Hematopoietic multipotent progenitor cell (in vitro differentiated cells): ENCODE measurements around the gene GRPEL1. TPM values are rescaled to one million over a fixed set of nuclear protein-coding genes. Genes with fewer than 3 reads are reported as not detected.
"Not testable (repeated sequence)": the region's sequence is repeated elsewhere in the genome, so short reads cannot be mapped to it uniquely, and the experiment has no call there.

Experiments used
- DNase-seq, 3 donors: peaks; one replicate each; pipeline ENCODE4 v3.0.0-alpha.2; 2011 to 2015; ENCODE audit warnings: low read depth in 2 of 3, low spot score in 2 of 3
- total RNA-seq: library from RNA; depleted of rRNA; stranded (reverse); fragments of >200 nt; gene quantifications from one replicate; pipeline ENCODE4 v1.2.3, GENCODE V29; 2012

Gene GRPEL1
- total RNA-seq = 8.1 TPM

DNA sequence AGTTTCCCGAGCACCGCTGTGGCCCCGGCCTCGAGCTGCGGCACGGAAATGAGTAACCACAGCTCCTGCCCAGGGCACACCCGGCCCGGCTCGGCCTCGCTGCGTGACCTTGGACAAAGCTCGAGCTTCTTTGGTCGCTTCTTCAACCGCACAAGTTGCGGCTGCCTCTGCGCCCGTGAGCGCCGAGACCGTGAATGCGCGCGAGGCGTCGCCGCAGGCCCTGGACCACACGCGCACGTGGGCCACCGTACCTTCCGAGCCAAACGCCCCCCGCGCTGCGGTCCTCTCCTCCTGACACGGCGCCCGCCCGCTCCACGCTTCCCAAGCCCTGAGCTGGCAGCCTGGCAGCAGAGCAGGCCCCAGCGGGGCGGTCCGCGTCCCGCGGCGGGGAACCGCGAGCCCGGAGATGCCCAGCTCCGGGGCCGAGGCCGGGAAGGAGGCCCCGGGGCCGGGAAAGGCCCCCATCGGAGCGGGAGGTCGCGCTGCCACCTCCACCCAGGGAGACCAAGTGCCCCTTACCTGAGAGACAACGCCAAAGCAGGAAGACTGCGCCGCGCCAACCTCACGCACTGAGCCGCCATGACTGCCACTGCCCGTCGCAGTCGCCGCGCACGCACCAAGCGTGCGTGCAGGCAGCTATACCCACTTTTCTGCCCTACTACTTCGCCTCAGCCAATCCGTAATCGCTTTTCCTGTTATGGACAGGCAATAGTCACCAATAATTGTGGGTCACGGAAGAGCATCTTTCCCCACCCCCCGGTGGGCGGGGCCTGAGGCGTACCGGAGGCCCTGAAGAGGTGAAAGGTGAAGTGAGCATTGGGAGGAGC lies at the start of gene GRPEL1:
GRPEL1 (minus strand) TSS at position 613 of the 827 bp plus-strand sequence; CDS start at position 581, 32 bp downstream.
- DNase-seq = peak; percentile 99 to 100 (median 100)

DNA sequence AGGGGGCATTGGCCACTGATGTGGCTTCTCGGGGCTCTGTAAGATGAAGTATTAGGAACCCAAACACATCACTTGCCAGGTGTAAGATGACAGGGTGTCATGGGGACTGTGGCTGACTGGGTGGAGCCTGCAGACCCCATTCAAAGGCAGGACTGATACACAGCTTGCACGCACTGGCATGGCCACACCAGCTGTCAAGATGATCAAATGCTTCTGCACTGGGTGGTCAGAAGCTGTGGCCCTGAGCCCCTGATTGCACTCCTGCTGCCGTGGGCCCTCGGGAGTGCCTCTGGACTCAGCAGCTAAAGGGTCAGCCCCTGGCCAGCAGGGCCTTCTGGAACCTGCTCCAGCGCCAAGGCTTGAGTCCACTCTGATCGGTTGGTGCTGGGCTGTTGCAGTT lies 48.8 kb upstream of the GRPEL1 start:
- no peak for DNase-seq

DNA sequence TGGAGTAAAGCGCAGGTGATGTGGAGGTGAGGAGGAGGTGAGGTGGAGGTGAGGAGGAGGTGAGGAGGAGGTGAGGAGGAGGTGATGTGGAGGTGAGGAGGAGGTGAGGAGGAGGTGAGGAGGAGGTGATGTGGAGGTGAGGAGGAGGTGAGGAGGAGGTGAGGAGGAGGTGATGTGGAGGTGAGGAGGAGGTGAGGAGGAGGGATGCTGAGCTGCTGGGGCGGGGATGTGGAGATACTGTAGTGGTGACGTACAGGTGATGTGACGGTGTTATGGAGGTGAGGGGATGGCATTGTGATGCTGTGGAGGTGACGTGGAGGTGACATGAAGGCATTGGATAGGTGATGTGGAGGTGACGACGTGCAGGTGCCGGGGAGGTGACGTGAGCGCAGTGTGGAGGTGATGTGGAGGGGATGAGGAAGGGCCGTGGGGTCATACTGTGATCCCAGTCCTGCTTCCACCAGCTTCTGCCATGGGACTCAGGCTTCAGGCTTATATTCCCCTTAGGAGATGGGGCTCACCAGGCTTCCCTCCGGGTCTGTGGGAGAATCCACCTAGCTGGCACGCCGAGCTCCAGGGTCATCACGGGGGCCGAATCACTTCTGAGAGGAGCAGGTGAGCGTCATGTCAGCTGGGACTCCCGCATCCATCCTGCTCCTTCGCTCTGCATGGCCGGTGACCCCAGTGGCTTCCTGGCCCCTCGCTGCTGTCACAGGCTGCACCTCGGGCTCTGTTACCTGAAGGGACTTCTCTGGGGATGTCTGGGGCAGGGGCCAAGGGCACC lies 47.9 kb upstream of the GRPEL1 start:
- no peak for DNase-seq

DNA sequence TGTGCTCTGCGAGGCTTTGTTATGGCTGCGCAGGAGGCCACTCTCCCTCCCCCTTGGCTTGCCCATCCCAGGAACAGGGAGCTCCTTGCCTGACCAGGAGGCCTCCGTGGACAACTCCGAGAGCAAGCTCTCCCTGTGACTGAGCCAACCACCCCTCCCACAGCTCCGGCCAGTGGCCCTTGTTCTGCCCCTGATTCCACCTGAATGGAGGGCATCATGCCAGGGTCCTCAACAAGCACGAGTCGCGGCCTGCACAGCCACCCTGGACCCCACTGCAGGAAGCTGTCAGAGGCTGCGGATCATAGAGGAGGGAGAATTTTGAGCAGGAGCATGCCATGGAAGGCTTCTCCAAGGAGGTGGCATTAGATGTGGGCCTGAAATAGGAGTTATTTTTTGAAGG lies 44.8 kb upstream of the GRPEL1 start:
- no peak for DNase-seq

DNA sequence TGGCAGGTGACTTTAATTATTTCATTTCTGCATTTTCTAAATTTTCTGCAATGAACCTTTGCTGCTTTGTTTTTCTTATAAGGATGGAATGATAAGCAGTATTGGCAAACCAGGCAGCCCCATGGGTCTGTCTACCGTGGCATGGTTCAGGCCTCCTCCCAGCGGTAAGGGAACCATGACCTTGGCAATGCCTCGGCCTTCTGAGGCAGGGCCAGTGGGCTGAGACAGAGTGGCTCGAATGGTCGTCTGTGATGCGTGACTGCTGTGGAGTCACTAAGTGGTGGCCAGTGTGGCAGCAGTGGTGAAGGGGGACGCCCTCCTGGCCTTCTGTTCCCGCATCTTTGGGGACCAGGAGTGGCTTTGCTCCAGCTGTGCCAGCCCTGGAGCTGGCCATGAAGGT lies 43.6 kb upstream of the GRPEL1 start:
- no peak for DNase-seq

DNA sequence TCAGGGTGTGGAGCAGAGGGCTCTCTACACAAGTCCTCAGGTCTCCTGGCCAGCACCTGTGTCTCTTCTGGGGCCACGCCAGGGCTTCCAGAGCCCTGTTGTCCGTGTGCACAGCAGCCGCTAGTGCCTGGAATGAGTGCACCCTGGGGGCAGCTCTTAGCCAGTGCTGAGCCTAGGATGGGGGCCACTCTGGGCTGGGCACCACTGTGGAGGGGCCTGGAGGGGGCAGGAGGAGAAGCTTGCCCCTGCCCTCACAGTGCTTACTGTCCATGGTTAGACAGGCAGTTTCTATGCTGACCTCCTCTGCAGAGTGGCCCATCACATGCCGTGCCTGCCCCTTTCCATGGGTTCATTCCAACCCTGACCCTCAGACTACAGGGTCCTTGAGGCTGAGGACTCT lies 42.7 kb upstream of the GRPEL1 start:
- DNase-seq = no peak

DNA sequence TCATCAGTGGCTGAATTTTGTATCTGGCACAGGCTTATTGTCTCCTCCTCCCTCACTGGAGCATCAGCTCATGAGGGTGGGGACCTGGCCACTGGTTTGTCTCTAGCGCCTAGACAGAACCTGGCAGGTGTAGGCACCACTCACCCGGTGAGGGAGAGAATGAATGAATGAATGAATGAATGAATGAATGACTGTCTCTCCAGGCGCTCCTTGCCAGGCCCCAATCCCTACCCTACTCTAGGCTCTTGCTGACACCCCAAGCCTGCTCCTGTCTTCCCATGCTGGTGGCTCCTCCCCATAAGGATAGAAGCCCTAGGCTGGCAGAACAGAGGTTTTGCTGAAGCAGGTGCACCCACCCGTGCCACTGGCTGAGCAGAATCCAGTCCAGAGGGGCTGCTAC lies 41.3 kb upstream of the GRPEL1 start:
- DNase-seq = no peak

DNA sequence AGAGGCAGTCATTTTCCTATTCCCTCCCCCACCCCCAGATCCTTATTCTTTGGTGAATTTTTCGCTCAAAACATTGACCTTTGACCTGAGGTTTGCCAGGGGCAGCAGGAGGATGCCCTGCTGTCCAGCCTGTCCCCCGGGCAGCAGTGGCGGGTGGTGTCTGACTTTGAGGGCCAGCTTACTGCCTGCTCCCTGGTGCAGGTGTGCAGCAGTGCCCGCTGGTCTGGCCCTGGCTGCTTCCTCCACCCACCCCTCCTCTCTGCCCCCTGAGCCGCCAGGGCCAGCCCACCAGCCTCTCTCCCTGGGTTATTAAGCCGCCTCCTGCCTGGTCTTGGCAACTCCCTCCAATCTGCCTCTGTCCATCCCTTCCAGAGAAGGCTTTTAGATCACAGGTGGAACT lies 40.8 kb upstream of the GRPEL1 start:
- no peak for DNase-seq

DNA sequence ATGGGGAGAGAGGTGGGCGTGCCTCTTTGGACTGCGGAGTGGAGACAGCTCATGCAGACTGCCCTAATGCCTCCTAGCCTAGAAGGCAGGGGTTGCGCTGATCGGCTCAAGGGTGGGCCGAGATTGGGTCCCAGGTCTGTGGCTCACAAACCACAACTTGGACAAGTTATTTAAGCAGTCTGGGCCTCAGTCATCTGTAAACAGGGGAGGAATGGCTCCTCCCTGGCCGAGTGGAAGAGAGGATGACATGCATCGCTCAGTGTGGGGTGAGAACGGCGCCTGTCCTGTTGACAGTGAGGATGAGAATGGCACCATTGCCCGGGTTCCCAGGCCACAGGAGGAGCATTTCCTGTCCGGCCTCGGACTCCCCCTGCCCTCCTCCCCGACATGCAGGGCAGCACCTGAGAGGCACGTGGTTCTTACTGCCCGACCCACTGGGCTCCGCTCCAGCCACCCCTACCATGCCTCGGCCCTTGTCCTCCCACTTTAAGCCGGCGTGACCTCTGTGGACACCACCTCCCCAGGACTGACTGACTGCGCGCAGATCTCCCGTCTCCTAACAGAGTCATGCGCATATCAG lies 40.3 kb upstream of the GRPEL1 start:
- DNase-seq = no peak

DNA sequence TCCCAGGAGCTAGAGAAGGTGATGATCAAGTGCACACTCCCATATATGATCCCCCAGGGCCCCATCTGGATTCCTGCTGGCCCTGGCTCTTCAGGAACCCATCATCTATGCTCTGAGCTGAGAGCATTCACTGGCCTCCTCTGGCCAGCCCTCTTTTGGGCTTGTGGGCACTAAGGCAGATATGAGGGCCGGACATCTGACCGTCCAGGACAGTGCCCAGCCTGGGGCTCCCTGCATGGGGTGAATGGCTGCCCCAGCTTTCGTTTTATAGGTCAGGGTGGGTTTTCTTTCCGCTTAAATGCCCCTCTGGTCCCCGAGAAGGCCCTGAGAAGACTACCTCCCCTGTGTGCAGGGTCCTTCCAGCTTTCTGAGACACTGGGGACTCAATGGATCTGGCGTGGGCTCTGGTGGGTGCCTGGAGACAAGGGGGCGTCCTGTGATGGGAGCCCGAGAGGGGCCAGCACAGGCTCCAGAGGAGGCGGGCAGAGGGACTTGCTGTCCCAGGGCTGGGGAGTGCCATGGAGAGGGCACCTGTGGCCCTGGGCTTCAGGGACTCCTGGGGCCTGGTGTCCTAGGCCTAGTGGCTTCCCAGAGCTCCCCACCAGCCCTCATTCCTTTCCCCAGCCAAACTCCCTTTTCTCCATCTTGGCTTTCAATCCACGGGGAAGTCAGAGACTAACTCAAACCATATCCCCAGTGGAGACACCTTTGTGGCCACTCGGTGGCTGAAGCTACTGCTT lies 39.5 kb upstream of the GRPEL1 start:
- DNase-seq = no peak

DNA sequence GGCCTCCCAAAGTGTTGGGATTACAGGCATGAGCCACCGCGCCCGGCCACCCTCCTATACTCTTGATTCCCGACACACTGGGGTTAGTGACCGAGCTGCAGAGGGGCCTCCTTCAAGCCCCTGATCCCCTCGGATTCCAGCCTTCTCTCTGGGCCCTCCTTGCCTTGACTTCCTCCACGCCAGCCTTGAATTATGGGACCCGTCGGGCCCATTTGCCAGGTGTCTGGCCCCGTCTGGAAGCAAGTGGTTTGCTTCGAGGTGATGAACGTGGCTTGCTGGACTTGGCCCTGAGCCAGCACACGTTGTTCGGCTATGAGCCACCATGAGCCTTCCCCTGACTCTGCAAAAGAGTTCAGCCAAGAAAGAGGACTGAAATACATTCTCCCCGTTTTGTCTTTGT lies 37.4 kb upstream of the GRPEL1 start:
- DNase-seq = no peak

DNA sequence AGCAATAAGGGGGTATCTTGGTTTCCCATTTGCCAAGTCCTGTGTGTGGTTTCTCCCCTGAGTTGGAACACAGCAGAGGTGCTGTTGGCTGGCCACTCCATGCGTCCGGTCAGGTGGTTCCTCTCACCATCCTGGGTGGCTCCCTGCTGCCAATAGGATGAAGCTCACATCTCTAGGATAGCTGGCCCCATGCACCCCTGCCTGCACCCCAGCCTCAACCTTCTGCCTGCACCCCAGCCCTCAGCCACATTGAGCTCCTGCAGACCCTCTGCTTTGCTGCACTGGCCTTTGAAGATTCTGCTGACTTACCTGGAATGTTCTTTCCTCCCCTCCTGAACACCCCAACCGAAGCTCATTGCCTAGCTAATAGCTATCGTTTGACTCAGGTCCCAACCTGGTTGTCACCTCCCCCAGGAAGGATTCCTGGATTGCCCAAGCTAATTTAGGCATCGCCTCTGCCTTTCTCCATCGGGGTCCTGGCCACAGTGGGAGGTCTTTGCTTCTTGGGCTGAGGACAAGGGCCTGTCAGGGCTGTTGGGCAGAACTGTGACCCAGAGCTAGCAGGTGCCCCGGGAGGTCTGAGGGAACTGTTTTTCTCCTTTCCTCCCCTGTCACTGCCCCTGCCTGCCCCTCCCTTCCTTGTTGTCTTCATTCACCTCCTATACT lies 36.6 kb upstream of the GRPEL1 start:
- DNase-seq = no peak

DNA sequence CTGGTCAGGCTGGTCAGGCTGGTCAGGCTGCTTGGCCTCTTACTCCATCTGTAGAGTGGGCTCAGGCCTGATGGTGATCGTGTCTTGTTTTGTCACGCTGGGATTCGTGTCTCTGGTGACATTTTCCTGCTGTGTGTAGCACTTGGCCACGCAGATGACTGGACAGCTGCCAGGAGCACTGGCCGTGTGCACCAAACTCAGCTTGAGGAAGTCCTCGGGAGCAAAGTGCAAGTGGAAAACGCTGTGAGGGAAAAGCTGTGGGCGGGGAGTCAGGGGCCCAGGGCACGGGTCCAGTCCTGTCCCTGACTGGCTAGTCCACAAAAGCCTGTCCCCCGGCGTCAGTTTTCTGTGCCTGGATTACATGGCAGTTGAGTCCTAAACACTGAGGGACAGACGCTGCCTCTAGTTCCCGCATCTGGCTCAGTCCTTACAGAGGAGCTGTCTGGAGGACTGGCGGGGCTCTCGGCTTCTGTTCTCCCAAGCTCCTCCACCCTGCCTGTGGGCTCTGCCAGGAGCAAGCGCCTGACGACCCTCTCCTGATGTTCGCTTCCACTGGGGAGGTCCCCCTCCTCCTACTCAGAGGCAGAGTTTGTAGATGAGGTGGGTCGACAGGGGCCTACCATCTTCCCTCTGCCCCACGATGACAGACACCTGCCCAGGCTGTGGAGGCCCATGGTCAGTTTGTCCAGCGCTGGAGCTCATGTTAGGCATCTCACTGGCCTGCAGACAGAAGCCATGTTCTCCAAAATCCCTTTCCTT lies 35.9 kb upstream of the GRPEL1 start:
- DNase-seq = peak in 2 of 3 donors; percentile 15 to 30

DNA sequence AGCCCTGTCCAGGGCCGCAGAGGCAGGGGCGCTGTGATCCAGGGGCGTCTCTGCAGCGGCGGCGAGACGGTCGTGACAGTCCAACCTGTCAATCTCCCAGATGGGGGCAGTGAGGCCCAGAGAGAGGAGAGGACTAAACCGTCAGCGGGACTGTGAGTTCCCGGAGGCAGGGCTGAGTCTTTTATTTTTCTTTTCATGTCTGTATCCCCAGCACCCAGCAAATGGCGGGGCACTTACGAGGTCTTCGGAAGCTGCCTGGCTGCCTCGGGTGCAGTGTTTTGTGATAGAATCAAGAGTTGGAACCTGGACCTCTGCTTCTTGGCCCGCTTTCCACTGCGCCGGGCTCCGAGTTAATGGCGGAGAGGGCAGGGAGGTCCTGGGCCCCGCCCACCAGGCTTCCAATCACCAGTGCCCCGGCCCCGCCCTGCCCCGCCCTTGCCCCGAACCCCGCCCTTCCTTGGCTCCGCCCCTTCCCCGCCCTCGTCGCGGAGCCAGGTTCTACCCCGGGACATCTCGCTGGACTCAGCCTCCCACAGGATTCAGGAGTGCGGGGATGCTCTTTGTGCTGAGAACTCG lies 35.3 kb upstream of the GRPEL1 start:
- peak; percentile 44 to 76 (median 74) for DNase-seq

DNA sequence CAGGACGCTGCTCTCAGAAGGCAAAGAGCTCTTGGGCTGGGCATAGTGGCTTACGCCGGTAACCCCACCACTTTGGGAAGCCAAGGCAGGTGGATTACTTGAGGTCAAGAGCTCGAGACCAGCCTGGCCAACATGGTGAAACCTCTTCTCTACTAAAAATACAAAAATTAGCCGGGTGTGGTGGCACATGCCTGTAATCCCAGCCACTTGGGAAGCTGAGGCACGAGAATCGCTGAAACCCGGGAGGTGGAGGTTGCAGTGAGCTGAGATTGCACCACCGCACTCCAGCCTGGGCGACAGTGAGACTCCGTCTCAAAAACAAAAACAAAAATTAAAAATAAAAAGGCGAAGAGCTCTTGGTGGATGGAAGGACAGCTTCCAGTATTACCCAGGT lies 34.6 kb upstream of the GRPEL1 start:
- not testable (repeated sequence) for DNase-seq

DNA sequence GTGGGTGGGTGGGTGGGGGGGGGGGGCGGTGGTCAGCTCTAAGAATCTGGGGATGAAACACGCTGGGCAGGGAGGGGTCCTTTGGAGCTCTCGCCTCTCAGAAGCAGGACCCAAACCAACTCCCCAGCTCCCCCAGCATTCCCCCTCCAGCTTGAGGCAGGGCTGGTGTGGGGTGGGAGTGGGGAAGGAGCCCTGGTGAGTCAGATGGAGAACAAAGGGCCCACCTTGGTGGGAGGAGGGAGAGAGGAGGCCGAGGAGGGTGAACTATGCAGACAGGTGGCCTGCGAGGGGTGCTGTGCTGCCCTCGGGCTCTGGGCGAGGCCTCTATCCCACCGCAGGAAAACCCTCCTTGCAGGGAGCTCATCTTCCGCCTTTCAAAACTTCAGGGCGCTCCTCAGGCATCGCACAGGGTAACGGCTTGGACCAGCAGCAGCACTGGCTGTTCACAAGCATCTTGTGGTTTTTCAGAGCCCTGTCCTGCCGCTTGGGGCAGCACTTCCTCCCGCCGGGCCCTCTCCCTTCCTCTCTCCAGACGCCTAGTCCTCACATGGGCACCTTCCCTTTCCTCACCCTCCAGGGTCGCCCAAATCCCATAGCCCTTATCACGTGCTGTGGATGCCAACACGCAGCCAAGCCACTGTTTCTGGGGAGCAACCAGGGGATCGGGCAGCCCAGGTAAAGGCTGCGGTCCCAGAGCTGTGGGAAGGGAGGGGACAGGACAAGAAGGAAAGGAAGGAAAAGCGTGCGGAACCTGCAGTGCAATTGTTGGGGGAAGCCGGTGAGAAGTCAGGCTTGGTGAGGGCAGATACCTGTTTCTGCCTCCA lies 34.0 kb upstream of the GRPEL1 start:
- DNase-seq = peak in 2 of 3 donors; percentile 53 to 56

DNA sequence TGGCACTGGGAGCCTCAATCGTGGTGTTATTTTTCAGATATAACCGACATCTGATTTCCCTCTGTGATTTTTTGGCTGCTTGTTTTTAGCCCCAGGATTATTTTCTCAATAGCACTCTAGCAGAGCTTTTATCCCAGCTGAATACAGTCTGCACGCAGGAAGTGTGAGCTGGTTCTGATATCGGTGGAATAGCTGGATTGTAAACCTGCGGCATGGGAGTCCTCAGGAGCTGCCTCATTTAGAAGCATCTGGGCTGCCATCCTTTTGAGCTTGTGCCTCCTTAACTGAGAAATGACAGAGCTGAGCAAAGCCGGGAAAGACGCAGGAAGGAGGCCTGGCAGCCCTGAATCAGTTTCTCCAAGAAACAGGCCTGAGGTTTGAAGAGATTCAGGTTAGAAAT lies 28.4 kb upstream of the GRPEL1 start:
- no peak for DNase-seq

DNA sequence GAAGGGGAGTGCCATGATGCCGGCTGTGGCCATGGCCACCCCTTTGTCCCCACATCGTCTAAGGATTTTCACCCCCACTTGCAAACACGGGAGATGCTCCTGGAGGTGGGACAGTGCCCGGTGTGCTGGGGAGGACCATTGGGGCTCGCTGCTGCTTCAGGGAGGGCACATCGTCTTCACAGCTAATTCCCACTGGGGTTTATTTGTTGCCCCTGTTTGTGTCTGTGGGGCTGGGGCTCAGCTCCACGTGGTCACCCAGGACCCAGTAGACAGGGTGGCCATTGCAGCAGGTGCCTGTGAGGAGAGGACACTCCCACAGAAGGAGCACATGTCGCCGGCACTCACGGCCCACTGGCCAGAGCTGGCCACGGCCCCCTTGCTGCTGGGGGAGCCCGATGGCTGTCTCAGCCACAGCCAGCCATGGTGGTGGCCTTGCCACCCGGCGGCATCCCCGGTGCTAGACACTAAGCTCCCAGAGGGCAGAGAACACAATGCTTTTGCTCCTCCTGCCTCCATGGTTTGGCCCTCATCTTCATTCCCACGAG lies 27.8 kb upstream of the GRPEL1 start:
- no peak for DNase-seq
